AG09319 (cell line): Measurements from ENCODE around the gene NRG3.

Experiments
- DNase-seq: peaks from one replicate; pipeline ENCODE4 v3.0.0-alpha.2; 2010; ENCODE audit warnings: low read depth; ENCODE audit errors: extremely low read depth
- TF ChIP-seq, protein P1 (sequence below): IDR thresholded peaks from 2 replicates; pipeline ENCODE4 v1.5.1; 2011; ENCODE audit warnings: low read depth, mild to moderate bottlenecking, inconsistent platforms, low read length, moderate library complexity

NRG3 gene

DNA sequence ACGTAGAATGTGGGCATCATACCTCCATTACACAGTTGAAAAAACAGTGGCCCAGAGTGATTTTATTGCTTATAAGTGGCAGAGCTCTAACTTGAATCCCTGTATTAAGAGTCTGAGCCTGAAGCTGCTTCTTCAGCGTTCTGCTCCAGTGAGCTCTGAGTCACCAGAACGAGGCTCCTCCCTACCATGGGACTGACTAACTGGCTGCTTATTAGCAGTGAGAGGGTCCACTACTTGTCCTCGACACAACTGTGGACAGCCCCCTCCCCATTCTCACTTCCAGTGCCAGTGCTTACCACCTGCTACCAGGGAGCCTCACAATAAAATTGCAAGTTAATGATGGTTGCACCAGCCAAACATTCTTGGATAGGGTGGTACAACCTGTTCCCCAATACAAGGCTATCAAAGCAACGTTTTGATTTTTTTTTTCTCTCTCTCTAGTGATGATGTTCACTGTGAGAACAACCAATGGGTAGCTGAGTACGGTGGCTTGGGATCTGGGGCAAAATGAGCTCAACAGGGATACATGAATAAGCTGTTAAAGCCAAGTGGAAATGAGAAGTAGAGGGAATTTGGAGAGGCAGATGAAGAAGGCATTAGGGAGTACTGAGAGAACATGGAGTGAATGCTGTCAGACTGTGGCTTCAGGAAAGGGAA is 2.7 kb upstream of the NRG3 start:
- DNase-seq, result no peak
- TF ChIP-seq, protein P1, sequence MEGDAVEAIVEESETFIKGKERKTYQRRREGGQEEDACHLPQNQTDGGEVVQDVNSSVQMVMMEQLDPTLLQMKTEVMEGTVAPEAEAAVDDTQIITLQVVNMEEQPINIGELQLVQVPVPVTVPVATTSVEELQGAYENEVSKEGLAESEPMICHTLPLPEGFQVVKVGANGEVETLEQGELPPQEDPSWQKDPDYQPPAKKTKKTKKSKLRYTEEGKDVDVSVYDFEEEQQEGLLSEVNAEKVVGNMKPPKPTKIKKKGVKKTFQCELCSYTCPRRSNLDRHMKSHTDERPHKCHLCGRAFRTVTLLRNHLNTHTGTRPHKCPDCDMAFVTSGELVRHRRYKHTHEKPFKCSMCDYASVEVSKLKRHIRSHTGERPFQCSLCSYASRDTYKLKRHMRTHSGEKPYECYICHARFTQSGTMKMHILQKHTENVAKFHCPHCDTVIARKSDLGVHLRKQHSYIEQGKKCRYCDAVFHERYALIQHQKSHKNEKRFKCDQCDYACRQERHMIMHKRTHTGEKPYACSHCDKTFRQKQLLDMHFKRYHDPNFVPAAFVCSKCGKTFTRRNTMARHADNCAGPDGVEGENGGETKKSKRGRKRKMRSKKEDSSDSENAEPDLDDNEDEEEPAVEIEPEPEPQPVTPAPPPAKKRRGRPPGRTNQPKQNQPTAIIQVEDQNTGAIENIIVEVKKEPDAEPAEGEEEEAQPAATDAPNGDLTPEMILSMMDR, result no peak

DNA sequence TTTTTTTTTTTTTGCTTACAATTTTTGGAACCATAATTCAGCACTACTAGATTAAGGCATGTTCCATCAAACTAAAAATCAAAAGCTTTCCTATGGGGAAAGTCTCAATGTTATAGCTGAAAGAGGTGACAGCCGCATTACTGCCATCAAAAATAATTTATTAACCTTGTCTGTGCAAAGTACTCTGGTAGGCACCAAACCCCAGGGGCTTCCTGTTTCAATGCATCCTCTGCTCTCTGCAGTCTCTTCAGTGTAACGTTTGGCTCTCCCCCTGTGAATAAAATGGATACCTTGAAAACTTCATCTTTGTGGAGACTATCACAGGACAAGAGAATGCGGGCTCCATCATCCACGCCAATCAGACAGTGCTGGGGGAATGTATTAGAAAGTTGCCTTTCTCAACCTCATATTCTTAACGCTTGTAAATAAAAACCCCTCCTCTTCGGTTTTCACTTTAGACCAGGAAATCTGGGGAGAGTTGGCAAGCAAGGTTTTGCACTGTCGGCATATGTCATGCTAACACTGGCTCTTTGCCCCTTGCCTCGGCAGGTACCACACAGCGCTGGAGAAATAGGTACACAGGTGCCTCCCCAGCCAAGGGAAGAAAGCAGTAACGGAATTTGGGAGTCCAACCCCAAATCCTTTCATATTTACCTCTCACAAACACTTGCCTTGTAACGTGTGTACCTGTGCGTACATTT is 1.6 kb upstream of the NRG3 start:
- no peak for DNase-seq
- TF ChIP-seq, protein P1, result no peak

DNA sequence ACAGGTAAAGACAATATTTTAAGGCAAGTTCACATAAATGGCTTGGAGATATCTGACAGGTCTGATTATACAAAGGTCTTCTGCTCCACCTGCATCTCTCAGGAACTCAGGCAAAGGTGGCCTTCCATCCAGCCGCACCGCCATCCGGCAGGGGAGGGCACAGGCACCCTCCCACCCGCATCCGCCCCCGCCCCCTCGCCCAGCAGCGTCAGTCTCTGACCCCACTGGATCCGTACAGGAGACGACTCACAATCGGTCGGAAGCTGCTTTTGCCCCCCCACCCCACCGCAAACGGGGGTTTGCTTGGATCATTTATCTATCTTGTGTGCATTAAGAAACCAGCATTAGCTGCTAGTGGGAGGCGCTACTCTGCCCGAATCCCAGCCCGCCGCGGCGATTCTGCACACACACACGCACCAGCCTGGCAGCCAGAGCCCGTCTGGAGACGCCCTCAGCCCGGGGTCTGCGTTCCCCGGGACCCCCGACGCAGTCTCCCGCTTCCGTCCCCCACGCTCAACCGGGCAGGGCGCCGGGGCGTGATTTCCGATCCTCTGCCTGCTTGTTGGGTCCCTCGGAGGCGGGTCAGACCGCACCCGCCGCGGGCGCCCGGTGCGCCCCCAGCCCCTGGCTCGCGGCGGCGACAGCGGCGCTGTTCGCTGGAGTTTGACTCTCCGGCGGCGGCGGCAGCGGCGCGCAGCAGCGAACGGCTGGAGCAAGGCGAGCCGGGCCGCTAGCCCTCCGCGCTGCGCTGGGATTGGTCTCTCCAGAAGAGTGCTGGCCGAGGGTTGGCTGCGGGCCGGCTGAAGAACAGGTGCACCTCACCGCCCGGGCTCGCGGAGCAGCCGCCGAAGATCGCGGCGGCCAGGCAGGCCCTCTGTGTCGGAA is 820 bp upstream of the NRG3 start:
- DNase-seq, result no peak
- TF ChIP-seq, protein P1, result no peak

DNA sequence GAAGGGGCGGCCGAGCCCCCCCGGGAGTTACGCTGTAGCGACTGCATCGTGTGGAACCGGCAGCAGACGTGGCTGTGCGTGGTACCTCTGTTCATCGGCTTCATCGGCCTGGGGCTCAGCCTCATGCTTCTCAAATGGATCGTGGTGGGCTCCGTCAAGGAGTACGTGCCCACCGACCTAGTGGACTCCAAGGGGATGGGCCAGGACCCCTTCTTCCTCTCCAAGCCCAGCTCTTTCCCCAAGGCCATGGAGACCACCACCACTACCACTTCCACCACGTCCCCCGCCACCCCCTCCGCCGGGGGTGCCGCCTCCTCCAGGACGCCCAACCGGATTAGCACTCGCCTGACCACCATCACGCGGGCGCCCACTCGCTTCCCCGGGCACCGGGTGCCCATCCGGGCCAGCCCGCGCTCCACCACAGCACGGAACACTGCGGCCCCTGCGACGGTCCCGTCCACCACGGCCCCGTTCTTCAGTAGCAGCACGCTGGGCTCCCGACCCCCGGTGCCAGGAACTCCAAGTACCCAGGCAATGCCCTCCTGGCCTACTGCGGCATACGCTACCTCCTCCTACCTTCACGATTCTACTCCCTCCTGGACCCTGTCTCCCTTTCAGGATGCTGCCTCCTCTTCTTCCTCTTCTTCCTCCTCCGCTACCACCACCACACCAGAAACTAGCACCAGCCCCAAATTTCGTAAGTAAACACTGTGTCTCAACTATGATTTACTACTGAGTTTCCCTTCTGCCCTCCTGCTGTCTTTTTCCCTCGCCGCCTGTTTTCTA is 666 bp downstream of the NRG3 start:
- TF ChIP-seq, protein P1, result no peak
- DNase-seq, result no peak

DNA sequence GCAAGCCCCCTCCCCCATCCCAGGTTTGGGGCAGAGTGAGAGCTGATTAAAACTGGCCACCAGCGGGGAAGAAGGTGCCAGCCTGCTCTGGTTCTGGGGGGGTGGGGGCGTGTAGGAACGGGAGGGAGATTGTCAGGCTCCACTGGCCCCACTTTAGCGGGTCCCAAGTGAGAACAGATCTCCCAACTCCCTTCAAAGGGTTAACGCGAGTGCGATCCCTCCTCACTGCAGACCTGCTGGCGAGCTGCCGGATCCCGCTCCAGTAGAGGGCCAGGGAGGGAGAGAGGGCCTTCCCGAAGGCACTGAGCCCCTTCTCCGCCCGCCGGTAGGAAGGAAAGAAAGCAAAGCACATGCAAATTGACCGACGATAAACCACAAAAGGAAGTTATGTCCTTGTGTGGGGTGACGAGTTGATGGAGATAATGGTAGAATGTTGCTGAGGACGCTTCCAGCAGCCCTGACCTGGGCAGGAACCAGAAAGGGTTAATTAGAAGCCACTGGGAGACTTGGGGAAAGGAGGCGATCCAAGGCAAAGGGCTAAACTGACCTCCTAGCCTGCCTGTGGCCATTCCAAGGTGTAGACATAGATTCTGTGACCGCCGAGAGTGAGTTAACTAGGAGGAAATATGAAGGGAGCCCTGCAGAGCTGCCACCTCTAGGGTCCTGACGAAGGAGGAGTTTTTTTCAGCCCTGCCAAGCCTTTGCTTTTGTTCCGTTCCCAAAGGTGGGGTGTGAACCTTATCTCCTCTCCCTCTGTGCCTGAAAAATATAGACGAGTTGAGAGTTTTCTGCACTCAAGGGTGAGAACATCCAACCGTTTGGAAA is 1.5 kb downstream of the NRG3 start:
- TF ChIP-seq, protein P1, result no peak
- no peak for DNase-seq

DNA sequence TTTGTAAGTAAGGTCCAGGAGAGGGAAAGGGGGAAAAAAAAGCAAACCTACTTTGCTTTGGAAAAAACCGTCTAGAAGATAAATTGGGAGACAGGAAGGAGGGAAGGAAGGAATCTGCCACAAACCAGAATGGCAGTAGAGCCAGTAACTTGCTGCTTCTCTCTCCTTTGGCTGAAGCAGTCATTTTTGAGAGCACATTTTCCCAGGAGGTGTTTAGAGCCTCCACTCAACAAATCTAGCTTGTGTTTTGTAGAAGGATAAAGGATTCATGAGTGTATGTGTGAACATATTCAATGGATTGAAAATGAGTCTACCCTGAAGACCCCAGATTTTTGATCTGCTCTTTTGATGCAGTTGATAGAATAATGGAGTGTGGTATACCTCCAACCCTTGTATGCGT is 2.6 kb downstream of the NRG3 start:
- no peak for DNase-seq
- TF ChIP-seq, protein P1, result no peak
